H1 (cell line): Measurements from ENCODE around the gene LAMTOR5. TPM values are rescaled to one million over a fixed set of nuclear protein-coding genes. Genes with fewer than 3 reads are reported as not detected.

Experiments used
- CHD1 ChIP-seq: IDR thresholded peaks from 2 replicates; pipeline ENCODE4 v1.6.1; 2012; ENCODE audit warnings: low read depth, low read length, improper control_type of control experiment
- CREB1 ChIP-seq: IDR thresholded peaks from 2 replicates; pipeline ENCODE4 v1.6.1; 2012; ENCODE audit warnings: inconsistent platforms
- RBBP5 ChIP-seq: IDR thresholded peaks from 2 replicates; pipeline ENCODE4 v1.7.1; 2012; ENCODE audit warnings: low read depth, mild to moderate bottlenecking, inconsistent platforms, low read length, moderate library complexity, borderline replicate concordance
- SRF ChIP-seq: IDR thresholded peaks from 2 replicates; pipeline ENCODE4 v1.6.1; 2011; ENCODE audit warnings: mild to moderate bottlenecking, low read depth, low read length, moderate library complexity
- ZNF274 ChIP-seq: IDR thresholded peaks from 2 replicates; pipeline ENCODE4 v1.7.0; 2012; ENCODE audit warnings: low read length, borderline replicate concordance; ENCODE audit errors: extremely low read depth
- polyA plus RNA-seq, 7 experiments: library from polyadenylated mRNA; depleted of rRNA in 3 of 7; stranded (reverse) in 5 of 7; unstranded in 2 of 7; fragments of >200 nt in 5 of 7; fragments of 200-250 nt in 2 of 7; gene quantifications; 1 replicate in 5 of 7; 2 replicates in 1 of 7; 4 replicates in 1 of 7; pipeline versions ENCODE4 v1.2.1 to v1.2.3, GENCODE V29; 2011 to 2013; ENCODE audit warnings: missing spikeins in 2 of 7, mixed read lengths in 2 of 7
- total RNA-seq: library from RNA; stranded (reverse); fragmentation: NEBNext Ultra II Directional; extraction: Animal tissue kit (Norgen Biotek cat#: 25700); gene quantifications from 2 replicates; pipeline ENCODE4 v1.2.1, GENCODE V29; 2021
- TF ChIP-seq, protein P1 (sequence below): fragments of 300-600 bp; sonication (generic); IDR thresholded peaks from 2 replicates; pipeline ENCODE4 v1.7.1; 2012; ENCODE audit warnings: low read length, moderate library complexity, mild to moderate bottlenecking, inconsistent platforms; ENCODE audit not compliant: insufficient replicate concordance

Gene LAMTOR5
- total and polyA plus RNA-seq, 2 of the 8 experiments (the other 6 are each of a cell fraction or from before 2014, with no cell fraction given), result 84.4 to 297 TPM

DNA sequence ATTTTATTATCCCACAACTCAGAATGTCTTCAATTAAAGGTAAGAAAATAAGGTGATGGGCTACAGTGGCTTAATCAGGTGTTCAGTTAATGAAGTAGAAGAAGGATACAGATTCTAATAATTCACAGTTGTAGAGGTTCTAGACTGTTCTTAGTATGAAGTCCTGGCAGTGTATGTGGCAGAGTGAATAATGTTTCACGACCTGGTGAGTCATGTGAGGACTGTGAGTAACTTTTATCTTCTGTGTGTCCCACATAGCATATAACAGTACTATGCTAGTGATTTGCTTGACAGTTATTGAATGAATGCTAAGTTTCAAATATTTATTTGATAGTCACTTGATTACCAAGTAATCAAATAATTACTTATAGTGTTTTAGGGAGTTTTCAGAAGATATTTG, 36.7 kb downstream of the LAMTOR5 start (continued):
- TF ChIP-seq, protein P1, sequence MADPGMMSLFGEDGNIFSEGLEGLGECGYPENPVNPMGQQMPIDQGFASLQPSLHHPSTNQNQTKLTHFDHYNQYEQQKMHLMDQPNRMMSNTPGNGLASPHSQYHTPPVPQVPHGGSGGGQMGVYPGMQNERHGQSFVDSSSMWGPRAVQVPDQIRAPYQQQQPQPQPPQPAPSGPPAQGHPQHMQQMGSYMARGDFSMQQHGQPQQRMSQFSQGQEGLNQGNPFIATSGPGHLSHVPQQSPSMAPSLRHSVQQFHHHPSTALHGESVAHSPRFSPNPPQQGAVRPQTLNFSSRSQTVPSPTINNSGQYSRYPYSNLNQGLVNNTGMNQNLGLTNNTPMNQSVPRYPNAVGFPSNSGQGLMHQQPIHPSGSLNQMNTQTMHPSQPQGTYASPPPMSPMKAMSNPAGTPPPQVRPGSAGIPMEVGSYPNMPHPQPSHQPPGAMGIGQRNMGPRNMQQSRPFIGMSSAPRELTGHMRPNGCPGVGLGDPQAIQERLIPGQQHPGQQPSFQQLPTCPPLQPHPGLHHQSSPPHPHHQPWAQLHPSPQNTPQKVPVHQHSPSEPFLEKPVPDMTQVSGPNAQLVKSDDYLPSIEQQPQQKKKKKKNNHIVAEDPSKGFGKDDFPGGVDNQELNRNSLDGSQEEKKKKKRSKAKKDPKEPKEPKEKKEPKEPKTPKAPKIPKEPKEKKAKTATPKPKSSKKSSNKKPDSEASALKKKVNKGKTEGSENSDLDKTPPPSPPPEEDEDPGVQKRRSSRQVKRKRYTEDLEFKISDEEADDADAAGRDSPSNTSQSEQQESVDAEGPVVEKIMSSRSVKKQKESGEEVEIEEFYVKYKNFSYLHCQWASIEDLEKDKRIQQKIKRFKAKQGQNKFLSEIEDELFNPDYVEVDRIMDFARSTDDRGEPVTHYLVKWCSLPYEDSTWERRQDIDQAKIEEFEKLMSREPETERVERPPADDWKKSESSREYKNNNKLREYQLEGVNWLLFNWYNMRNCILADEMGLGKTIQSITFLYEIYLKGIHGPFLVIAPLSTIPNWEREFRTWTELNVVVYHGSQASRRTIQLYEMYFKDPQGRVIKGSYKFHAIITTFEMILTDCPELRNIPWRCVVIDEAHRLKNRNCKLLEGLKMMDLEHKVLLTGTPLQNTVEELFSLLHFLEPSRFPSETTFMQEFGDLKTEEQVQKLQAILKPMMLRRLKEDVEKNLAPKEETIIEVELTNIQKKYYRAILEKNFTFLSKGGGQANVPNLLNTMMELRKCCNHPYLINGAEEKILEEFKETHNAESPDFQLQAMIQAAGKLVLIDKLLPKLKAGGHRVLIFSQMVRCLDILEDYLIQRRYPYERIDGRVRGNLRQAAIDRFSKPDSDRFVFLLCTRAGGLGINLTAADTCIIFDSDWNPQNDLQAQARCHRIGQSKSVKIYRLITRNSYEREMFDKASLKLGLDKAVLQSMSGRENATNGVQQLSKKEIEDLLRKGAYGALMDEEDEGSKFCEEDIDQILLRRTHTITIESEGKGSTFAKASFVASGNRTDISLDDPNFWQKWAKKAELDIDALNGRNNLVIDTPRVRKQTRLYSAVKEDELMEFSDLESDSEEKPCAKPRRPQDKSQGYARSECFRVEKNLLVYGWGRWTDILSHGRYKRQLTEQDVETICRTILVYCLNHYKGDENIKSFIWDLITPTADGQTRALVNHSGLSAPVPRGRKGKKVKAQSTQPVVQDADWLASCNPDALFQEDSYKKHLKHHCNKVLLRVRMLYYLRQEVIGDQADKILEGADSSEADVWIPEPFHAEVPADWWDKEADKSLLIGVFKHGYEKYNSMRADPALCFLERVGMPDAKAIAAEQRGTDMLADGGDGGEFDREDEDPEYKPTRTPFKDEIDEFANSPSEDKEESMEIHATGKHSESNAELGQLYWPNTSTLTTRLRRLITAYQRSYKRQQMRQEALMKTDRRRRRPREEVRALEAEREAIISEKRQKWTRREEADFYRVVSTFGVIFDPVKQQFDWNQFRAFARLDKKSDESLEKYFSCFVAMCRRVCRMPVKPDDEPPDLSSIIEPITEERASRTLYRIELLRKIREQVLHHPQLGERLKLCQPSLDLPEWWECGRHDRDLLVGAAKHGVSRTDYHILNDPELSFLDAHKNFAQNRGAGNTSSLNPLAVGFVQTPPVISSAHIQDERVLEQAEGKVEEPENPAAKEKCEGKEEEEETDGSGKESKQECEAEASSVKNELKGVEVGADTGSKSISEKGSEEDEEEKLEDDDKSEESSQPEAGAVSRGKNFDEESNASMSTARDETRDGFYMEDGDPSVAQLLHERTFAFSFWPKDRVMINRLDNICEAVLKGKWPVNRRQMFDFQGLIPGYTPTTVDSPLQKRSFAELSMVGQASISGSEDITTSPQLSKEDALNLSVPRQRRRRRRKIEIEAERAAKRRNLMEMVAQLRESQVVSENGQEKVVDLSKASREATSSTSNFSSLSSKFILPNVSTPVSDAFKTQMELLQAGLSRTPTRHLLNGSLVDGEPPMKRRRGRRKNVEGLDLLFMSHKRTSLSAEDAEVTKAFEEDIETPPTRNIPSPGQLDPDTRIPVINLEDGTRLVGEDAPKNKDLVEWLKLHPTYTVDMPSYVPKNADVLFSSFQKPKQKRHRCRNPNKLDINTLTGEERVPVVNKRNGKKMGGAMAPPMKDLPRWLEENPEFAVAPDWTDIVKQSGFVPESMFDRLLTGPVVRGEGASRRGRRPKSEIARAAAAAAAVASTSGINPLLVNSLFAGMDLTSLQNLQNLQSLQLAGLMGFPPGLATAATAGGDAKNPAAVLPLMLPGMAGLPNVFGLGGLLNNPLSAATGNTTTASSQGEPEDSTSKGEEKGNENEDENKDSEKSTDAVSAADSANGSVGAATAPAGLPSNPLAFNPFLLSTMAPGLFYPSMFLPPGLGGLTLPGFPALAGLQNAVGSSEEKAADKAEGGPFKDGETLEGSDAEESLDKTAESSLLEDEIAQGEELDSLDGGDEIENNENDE, result no peak
- TF ChIP-seq SRF, result no peak
- no peak for TF ChIP-seq CREB1
- no peak for TF ChIP-seq CHD1
- no peak for TF ChIP-seq RBBP5
- no peak for TF ChIP-seq ZNF274
